ENCODE measurements around the gene OR5AU1.
A peak's percentile ranks its signal among the peaks of the same experiment; 100 is the strongest.
"Not testable (repeated sequence)": the region's sequence is repeated elsewhere in the genome, so short reads cannot be mapped to it uniquely, and the experiment has no call there.

OR5AU1 gene

GRCh38 chr14:21169573-21169972 is 13.7 kb upstream of the OR5AU1 start:
- DNase-seq: no peak

DNA sequence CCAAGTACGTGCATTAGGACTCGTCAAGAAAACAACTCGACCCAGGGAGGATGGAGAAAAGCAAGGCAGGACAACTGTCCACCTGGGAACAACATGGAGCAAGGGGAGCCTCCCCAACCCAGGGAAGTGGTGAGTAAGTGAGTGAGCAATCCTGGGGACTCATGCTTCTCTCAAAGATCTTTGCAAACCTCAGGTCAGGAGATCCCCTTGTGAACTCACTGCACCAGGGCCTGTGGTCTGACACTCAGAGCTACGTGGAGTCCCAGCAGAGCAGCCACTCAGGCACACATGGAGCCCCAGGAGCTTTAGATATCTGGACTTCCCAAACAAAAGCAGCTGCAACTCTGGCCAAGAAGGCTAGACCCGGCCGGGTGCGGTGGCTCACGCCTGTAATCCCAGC is 12.2 kb upstream of the OR5AU1 start:
- DNase-seq: no peak

DNA sequence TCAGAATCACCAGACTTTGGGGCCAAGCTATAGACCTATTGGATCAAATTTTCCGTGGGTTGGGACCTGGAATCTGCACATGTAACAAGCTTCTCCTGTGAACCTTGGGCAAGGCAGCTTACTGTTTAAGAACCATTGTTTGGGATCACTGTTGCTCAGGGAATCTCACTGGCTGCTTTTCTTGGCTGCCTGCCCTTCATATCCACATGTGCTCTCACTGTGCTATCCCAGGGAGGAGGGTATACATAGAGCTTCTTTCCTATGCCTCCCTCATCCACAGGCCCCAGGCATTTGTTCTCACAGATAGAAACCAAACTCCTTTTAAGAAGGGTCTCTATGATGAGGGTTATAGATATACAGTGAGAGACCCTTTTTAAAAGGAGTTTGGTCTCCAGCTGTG is 9.8 kb upstream of the OR5AU1 start:
- DNase-seq: not testable (repeated sequence)

GRCh38 chr14:21165002-21165605 is 9.2 kb upstream of the OR5AU1 start:
- not testable (repeated sequence) for DNase-seq

GRCh38 chr14:21163871-21164291 is 8.0 kb upstream of the OR5AU1 start:
- DNase-seq: no peak

- DNase-seq: no peak
These were observed 6.2 kb upstream of the OR5AU1 start for GRCh38 chr14:21162081-21162480.

DNA sequence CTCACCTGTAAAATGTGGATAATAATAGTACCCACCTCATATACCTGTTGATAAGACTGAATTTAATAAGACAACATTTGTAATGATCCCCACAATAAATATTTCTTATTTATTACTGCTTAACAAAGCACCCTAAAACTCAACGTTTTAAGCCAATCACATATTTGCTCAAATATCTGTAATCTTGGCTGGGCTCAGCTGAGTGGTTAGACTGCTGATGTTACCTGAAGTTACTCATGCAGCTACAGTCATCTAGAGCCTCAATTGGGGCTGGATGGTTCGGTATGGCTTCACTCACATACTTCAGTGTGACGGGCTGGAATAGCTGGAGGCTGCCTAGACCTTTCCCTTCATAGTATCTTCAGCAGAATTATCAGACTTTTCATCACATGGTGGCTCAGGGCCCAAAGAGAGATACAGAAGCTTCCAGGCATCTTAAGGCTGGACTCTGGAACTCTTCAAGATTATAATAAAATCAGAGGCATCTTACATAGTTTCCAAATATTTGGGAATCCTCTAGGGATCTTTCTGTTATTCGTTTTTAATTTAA is 4.3 kb upstream of the OR5AU1 start:
- DNase-seq: no peak

- not testable (repeated sequence) for DNase-seq
These were observed 2.3 kb upstream of the OR5AU1 start for GRCh38 chr14:21158175-21158574.

GRCh38 chr14:21149641-21150367 is 6.1 kb downstream of the OR5AU1 start:
- no peak for DNase-seq

DNA sequence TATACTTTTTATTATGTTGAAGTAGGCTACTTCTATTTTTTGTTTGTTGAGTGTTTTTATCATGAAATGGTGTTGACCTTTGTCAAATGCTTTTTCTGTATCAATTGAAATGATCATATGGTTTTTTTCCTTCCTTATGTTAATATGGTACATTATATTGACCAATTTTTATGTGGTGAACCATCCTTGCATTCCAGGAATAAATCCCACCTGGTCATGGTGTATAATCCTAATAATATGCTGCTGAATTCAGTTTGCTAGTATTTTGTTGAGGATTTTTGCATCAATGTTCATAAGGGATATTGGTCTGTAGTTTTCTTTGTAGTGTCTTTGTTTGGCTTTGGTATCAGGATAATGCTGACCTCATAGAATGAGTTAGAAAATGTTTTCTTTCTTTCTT is 10.4 kb downstream of the OR5AU1 start:
- no peak for DNase-seq

GRCh38 chr14:21142357-21142756 is 13.5 kb downstream of the OR5AU1 start:
- no peak for DNase-seq

GRCh38 chr14:21136024-21136423 is 19.8 kb downstream of the OR5AU1 start:
- peak; percentile 23 for DNase-seq

- no peak for DNase-seq
These were observed 22.0 kb downstream of the OR5AU1 start for GRCh38 chr14:21133901-21134300.

DNA sequence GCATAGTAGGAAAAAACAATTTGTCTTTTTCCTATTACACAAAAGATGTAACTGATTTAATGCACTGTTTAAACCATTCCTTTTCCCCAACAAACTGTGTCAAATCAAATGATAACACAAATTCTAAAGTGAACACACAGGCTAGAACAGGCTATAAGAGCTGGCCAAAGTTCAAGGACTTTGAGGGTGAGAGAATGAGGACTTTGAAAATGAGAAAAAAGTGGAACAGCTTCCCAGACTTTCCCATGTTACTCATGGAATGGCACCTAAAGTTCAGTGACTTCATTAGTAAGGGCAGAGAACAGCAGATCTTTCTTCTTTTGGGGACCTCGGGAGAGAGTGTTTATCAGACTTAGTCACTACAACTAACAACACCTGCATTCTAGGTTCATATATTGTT is 32.4 kb downstream of the OR5AU1 start:
- DNase-seq: no peak

- no peak for DNase-seq
These were observed 34.7 kb downstream of the OR5AU1 start for GRCh38 chr14:21121122-21121521.

DNA sequence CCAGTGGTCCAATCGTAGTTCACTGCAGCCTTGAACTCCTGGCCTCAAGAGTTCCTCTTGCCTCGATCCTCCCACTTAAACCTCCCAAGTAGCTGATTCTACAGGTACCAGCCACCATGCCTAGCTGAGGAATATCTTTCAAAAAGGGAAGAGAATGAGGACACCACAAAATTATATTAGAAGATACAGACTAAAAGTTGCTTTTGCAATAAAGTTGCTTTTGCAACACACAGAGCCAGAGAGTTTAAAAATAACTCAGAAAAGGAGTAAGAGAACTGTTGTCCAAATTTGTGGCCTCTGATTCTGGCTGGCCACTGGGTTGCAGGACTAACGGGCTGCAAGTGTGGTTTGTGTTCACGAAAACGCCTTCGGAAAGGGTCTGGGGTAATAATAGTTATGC is 35.2 kb downstream of the OR5AU1 start:
- no peak for DNase-seq

- DNase-seq: no peak
These were observed 36.9 kb downstream of the OR5AU1 start for GRCh38 chr14:21118933-21119332.

GRCh38 chr14:21113369-21113768 is 42.5 kb downstream of the OR5AU1 start:
- DNase-seq: no peak

GRCh38 chr14:21112255-21112654 is 43.6 kb downstream of the OR5AU1 start:
- no peak for DNase-seq

- DNase-seq: peak; percentile 86
These were observed 46.3 kb downstream of the OR5AU1 start for GRCh38 chr14:21109377-21110138.

- no peak for DNase-seq
These were observed 47.1 kb downstream of the OR5AU1 start for GRCh38 chr14:21108791-21109190.

DNA sequence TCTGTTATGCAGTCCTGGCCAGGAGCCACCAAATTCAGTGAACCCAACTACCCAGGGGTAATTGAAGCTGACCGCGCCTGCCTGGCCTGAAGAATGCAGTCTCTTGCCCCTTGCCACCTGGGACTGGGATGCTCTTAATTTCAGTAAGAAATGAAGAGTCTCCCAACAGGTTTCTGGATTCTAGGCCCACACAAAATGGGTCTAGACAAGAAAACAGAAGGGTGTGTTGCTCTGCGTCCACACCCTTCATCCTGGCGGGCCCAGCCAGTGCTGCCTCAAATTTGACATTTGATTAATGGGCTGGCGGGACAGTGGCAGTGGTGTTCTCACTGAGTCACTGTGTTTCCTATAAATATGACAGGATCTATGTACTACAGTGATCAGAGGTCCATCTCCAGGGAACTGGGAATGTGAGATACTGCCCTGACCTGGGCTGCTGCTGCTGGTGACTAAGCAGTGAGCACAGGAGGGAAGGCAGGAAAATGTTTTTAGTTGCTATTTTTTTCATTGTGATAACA is 48.5 kb downstream of the OR5AU1 start:
- DNase-seq: no peak

GRCh38 chr14:21106498-21107282 is 49.2 kb downstream of the OR5AU1 start:
- DNase-seq: peak; percentile 85
